ENCODE data around the gene PCBP3. TPM values are rescaled to one million over a fixed set of nuclear protein-coding genes. Genes with fewer than 3 reads are reported as not detected.

PCBP3 gene
- total RNA-seq, 1 experiment from 2014 or later = not detected

- H2AFZ ChIP-seq = no peak overlapping the region
- CTCF ChIA-PET = no interaction called here
- H3K27me3 ChIP-seq (ENCODE audit: insufficient read depth, low read depth) = no peaks in the 10 kb centered on the region
- intact Hi-C loops (cut with micrococcal nuclease; ENCODE audit: unreplicated experiment) = no loop called here
- POLR2A ChIA-PET (ENCODE audit: unreplicated experiment) = no interaction called here
- no TSS peak for BruUV-seq (replicated peaks)
- no peak overlapping the region for H3K4me2 ChIP-seq
- no peaks in the 10 kb centered on the region for H3K36me3 ChIP-seq (ENCODE audit: low read depth)
- H3F3A ChIP-seq (ENCODE audit: insufficient read depth, low read depth) = no peaks in the 10 kb centered on the region
- no peaks in the 10 kb centered on the region for H3K4me1 ChIP-seq (replicated peaks; ENCODE audit: insufficient read depth)
- no peak overlapping the region for H3K27ac ChIP-seq
- H3K79me2 ChIP-seq (ENCODE audit: low read depth) = no peaks in the 10 kb centered on the region
- TF ChIP-seq EZH2 (IDR thresholded peaks at IDR 0.05; ENCODE audit: low read depth) = no peak
- TF ChIP-seq, protein P1, sequence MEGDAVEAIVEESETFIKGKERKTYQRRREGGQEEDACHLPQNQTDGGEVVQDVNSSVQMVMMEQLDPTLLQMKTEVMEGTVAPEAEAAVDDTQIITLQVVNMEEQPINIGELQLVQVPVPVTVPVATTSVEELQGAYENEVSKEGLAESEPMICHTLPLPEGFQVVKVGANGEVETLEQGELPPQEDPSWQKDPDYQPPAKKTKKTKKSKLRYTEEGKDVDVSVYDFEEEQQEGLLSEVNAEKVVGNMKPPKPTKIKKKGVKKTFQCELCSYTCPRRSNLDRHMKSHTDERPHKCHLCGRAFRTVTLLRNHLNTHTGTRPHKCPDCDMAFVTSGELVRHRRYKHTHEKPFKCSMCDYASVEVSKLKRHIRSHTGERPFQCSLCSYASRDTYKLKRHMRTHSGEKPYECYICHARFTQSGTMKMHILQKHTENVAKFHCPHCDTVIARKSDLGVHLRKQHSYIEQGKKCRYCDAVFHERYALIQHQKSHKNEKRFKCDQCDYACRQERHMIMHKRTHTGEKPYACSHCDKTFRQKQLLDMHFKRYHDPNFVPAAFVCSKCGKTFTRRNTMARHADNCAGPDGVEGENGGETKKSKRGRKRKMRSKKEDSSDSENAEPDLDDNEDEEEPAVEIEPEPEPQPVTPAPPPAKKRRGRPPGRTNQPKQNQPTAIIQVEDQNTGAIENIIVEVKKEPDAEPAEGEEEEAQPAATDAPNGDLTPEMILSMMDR (conservative IDR thresholded peaks at IDR 0.05) = no peak
- H3K9me3 ChIP-seq (ENCODE audit: insufficient read depth, low read depth) = no peaks in the 10 kb centered on the region
- no peaks in the 10 kb centered on the region for H4K20me1 ChIP-seq (ENCODE audit: insufficient read depth)
- DNase-seq = no peak
- no peaks in the 10 kb centered on the region for H3K9me2 ChIP-seq (ENCODE audit: insufficient read depth)
- H3K4me3 ChIP-seq = no peak overlapping the region
Observed at GRCh38 chr21:45898781-45899180, 255.3 kb downstream of the PCBP3 start.

DNA sequence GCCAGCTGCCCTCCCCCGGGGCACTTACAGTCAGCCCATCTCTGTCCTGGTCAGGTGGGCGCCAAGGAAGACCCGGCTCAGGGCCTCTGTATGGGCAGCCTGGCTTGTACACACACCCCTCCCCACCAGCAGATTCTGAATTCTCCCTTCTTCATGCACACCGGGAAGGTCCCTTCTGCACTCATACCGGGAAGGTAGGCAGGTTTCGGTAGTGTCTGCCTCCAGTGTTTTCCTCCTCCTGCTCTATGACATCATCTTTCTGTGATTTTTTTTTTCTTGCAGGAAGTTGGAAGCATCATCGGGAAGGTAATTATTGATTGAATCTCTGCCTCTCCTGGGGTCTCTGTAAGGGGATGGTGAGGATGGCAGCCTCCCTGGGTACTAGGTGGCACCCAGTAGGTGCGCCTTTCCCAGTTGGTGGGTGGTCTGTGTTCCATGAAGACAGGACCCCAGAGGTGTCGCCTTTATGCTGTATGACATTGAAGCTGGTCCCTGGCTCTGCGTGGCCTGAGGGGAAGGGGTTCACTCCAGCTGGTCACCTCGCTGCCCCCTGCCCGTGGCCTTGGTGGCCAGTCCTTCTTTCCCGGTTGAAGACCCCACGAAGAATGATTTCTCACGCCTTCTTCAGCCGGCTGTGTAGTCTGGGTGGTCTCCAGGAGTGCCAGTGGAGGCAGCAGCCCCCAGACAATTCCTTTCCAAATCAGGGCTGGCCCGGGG lies 255.9 kb downstream of the PCBP3 start:
- Histone ChIP-seq H3K79me2 (ENCODE audit: low read depth) (no peaks in the 10 kb centered on the region), H3K36me3 (ENCODE audit: low read depth) (no peaks in the 10 kb centered on the region), H3K4me2 (no peak overlapping the region), H3K9me2 (ENCODE audit: insufficient read depth) (no peaks in the 10 kb centered on the region), H4K20me1 (ENCODE audit: insufficient read depth) (no peaks in the 10 kb centered on the region), H3K4me3 (no peak overlapping the region), H3K9me3 (ENCODE audit: insufficient read depth, low read depth) (no peaks in the 10 kb centered on the region), H3F3A (ENCODE audit: insufficient read depth, low read depth) (no peaks in the 10 kb centered on the region), H3K27me3 (ENCODE audit: insufficient read depth, low read depth) (no peaks in the 10 kb centered on the region), H3K4me1 (replicated peaks; ENCODE audit: insufficient read depth) (no peaks in the 10 kb centered on the region), H3K27ac (no peak overlapping the region), H2AFZ (no peak overlapping the region)
- intact Hi-C loops (cut with micrococcal nuclease; ENCODE audit: unreplicated experiment) = no loop called here
- CTCF ChIA-PET = no interaction called here
- no TSS peak for BruUV-seq (replicated peaks)
- TF ChIP-seq, protein P1 (conservative IDR thresholded peaks at IDR 0.05) = no peak
- no peak for TF ChIP-seq EZH2 (IDR thresholded peaks at IDR 0.05; ENCODE audit: low read depth)
- DNase-seq = no peak
- POLR2A ChIA-PET (ENCODE audit: unreplicated experiment) = no interaction called here

DNA sequence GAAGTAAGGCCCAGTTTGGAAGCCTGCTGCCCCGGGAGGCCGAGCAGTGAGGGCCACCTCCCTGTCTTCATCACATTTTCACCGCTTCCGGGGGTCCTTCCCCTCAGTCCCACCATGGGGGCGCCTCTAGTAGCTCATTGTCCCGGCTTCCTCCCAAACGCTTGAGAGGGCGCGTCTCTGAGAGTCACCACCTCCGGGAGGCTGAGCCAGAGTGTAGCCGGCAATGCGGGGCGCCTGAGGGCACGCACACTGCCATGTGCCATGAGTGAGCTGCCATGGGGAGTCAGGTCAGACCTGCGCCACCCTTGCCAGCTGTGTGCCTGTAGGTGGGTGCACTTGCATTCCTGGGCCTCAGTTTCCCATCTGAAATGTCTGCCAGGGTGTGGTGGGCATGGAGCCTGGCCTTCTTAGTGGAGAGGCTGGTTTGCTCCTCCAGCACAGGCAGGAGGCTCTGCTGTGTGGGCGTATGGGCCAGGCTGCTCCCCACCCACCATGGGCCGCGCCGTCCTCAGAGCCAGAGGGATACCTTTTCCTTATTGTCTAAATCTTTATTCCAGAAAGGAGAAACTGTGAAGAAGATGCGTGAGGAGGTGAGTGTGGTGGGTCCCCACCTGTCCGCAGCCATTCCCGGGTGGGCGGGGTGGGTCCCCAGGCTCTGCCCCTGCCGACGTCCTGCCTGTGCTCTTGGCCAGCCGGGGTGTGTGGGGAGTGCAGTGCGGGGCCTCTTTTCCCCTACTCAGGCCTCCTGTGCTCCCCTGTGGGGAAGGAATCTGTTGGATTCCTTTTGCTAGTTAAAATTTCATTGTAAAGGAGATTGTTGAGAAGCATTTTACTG lies 256.7 kb downstream of the PCBP3 start:
- no peaks in the 10 kb centered on the region for H3K4me1 ChIP-seq (replicated peaks; ENCODE audit: insufficient read depth)
- H3K9me2 ChIP-seq (ENCODE audit: insufficient read depth) = no peaks in the 10 kb centered on the region
- no peaks in the 10 kb centered on the region for H3K9me3 ChIP-seq (ENCODE audit: insufficient read depth, low read depth)
- H3K4me2 ChIP-seq = no peak overlapping the region
- no peak for DNase-seq
- no peaks in the 10 kb centered on the region for H4K20me1 ChIP-seq (ENCODE audit: insufficient read depth)
- no peak overlapping the region for H3K4me3 ChIP-seq
- ChIA-PET POLR2A (ENCODE audit: unreplicated experiment) (no interaction called here), CTCF (no interaction called here)
- no peaks in the 10 kb centered on the region for H3F3A ChIP-seq (ENCODE audit: insufficient read depth, low read depth)
- no peaks in the 10 kb centered on the region for H3K79me2 ChIP-seq (ENCODE audit: low read depth)
- no peaks in the 10 kb centered on the region for H3K27me3 ChIP-seq (ENCODE audit: insufficient read depth, low read depth)
- no peaks in the 10 kb centered on the region for H3K36me3 ChIP-seq (ENCODE audit: low read depth)
- H2AFZ ChIP-seq = no peak overlapping the region
- TF ChIP-seq, protein P1 (conservative IDR thresholded peaks at IDR 0.05) = no peak
- TF ChIP-seq EZH2 (IDR thresholded peaks at IDR 0.05; ENCODE audit: low read depth) = no peak
- intact Hi-C loops (cut with micrococcal nuclease; ENCODE audit: unreplicated experiment) = no loop called here
- no peak overlapping the region for H3K27ac ChIP-seq
- no TSS peak for BruUV-seq (replicated peaks)
